Neural cell (in vitro differentiated cells): ENCODE data around the gene RAB11FIP3. TPM values are rescaled to one million over a fixed set of nuclear protein-coding genes. Genes with fewer than 3 reads are reported as not detected.
A peak's percentile ranks its signal among the peaks of the same experiment; 100 is the strongest.
"Not testable (repeated sequence)": the region's sequence is repeated elsewhere in the genome, so short reads cannot be mapped to it uniquely, and the experiment has no call there.

ENCODE experiments used
- H2AFZ ChIP-seq: fragments of 200-600, 300-800 bp; sonication (generic), shearing (Covaris generic); 2 replicates; pipeline ENCODE4 v1.6.0; 2014; ENCODE audit warnings: low read depth, mild to moderate bottlenecking, antibody characterized with exemption, low read length, moderate library complexity
- H3F3A ChIP-seq: fragments of 200-600 bp; shearing (Covaris generic); 2 replicates; pipeline ENCODE4 v1.6.1; 2016; ENCODE audit warnings: mild to moderate bottlenecking, moderate library complexity, mixed read lengths, antibody characterized with exemption, low read length; ENCODE audit not compliant: insufficient read depth, poor library complexity, severe bottlenecking
- H3K27ac ChIP-seq: fragments of 200-600, 300-800 bp; sonication (generic), shearing (Covaris generic); 2 replicates; pipeline ENCODE4 v1.5.1; 2014; ENCODE audit warnings: mild to moderate bottlenecking, low read length, moderate library complexity
- H3K27me3 ChIP-seq: fragments of 300-800, 200-600 bp; sonication (generic), shearing (Covaris generic); 2 replicates; pipeline ENCODE4 v1.6.0; 2014; ENCODE audit warnings: mild to moderate bottlenecking, low read depth, low read length, moderate library complexity; ENCODE audit not compliant: insufficient read depth
- H3K36me3 ChIP-seq: fragments of 300-800, 200-600 bp; sonication (generic), shearing (Covaris generic); 2 replicates; pipeline ENCODE4 v1.5.1; 2014; ENCODE audit warnings: mild to moderate bottlenecking, antibody characterized with exemption, low read length, moderate library complexity; ENCODE audit not compliant: insufficient read depth
- H3K4me2 ChIP-seq: fragments of 300-800, 200-600 bp; sonication (generic), shearing (Covaris generic); 2 replicates; pipeline ENCODE4 v1.6.0; 2014; ENCODE audit warnings: mild to moderate bottlenecking, low read length
- H3K4me3 ChIP-seq: fragments of 300-800, 200-600 bp; sonication (generic), shearing (Covaris generic); 2 replicates; pipeline ENCODE4 v1.5.1; 2014; ENCODE audit warnings: mild to moderate bottlenecking, low read length, moderate library complexity
- H3K79me2 ChIP-seq: fragments of 200-600 bp; shearing (Covaris generic); replicated peaks from 2 replicates; pipeline ENCODE4 v1.6.0; 2014; ENCODE audit warnings: mild to moderate bottlenecking, low read length, moderate library complexity; ENCODE audit not compliant: insufficient read depth
- H3K9ac ChIP-seq: fragments of 300-800, 200-600 bp; sonication (generic), shearing (Covaris generic); 2 replicates; pipeline ENCODE4 v1.6.1; 2016; ENCODE audit warnings: mild to moderate bottlenecking, low read length, mixed read lengths
- H3K9me2 ChIP-seq: fragments of 200-600 bp; shearing (Covaris generic); 2 replicates; pipeline ENCODE4 v1.6.1; 2016; ENCODE audit warnings: mild to moderate bottlenecking, low read length, mixed read lengths; ENCODE audit not compliant: insufficient read depth
- H3K9me3 ChIP-seq: fragments of 200-600, 300-800 bp; sonication (generic), shearing (Covaris generic); 2 replicates; pipeline ENCODE4 v1.6.1; 2016; ENCODE audit warnings: mild to moderate bottlenecking, mixed run types, low read length, moderate library complexity, mixed read lengths
- H4K20me1 ChIP-seq: fragments of 200-600 bp; shearing (Covaris generic); 2 replicates; pipeline ENCODE4 v1.6.1; 2016; ENCODE audit warnings: mild to moderate bottlenecking, mixed run types; ENCODE audit not compliant: insufficient read depth
- EP300 ChIP-seq: fragments of 450-650 bp; conservative IDR thresholded peaks from 2 replicates; pipeline ENCODE4 v1.6.1; 2014; ENCODE audit warnings: antibody characterized with exemption, mild to moderate bottlenecking, moderate library complexity; ENCODE audit not compliant: poor library complexity, severe bottlenecking
- EZH2 ChIP-seq: fragments of 200-600, 300-800 bp; shearing (Covaris generic), sonication (generic); IDR thresholded peaks from 2 replicates; pipeline ENCODE4 v1.6.1; 2014; ENCODE audit warnings: antibody characterized with exemption, low read length, borderline replicate concordance, mild to moderate bottlenecking; ENCODE audit not compliant: insufficient read depth, poor library complexity, severe bottlenecking
- MXI1 ChIP-seq: fragments of 450-650 bp; conservative IDR thresholded peaks from 2 replicates; pipeline ENCODE4 v1.6.1; 2014; ENCODE audit warnings: antibody characterized with exemption, mild to moderate bottlenecking; ENCODE audit not compliant: poor library complexity, severe bottlenecking
- POLR2AphosphoS5 ChIP-seq: IDR thresholded peaks from 2 replicates; pipeline ENCODE4 v1.6.1; 2012
- RAD21 ChIP-seq: fragments of 450-650 bp; conservative IDR thresholded peaks from 2 replicates; pipeline ENCODE4 v1.6.1; 2014; ENCODE audit warnings: antibody characterized with exemption, mild to moderate bottlenecking, moderate library complexity
- REST ChIP-seq: IDR thresholded peaks from 2 replicates; pipeline ENCODE4 v1.6.1; 2012; ENCODE audit warnings: borderline replicate concordance
- SMC3 ChIP-seq: fragments of 450-650 bp; conservative IDR thresholded peaks from 2 replicates; pipeline ENCODE4 v1.6.1; 2014; ENCODE audit warnings: antibody characterized with exemption, mild to moderate bottlenecking, moderate library complexity; ENCODE audit not compliant: poor library complexity
- TAF1 ChIP-seq: IDR thresholded peaks from 2 replicates; pipeline ENCODE4 v1.6.1; 2012; ENCODE audit warnings: low read depth
- polyA plus RNA-seq: library from polyadenylated mRNA; depleted of rRNA; stranded (reverse); fragments of >200 nt; gene quantifications from 2 replicates; pipeline ENCODE4 v1.2.3, GENCODE V29; 2014
- TF ChIP-seq, protein P1 (sequence below): fragments of 450-650 bp; IDR thresholded peaks from 2 replicates; pipeline ENCODE4 v1.5.1; 2014; ENCODE audit warnings: antibody characterized with exemption, mild to moderate bottlenecking, moderate library complexity; ENCODE audit not compliant: poor library complexity, severe bottlenecking

The RAB11FIP3 gene
- polyA plus RNA-seq, 1 donor from 2014 or later, result 55.0 TPM

DNA sequence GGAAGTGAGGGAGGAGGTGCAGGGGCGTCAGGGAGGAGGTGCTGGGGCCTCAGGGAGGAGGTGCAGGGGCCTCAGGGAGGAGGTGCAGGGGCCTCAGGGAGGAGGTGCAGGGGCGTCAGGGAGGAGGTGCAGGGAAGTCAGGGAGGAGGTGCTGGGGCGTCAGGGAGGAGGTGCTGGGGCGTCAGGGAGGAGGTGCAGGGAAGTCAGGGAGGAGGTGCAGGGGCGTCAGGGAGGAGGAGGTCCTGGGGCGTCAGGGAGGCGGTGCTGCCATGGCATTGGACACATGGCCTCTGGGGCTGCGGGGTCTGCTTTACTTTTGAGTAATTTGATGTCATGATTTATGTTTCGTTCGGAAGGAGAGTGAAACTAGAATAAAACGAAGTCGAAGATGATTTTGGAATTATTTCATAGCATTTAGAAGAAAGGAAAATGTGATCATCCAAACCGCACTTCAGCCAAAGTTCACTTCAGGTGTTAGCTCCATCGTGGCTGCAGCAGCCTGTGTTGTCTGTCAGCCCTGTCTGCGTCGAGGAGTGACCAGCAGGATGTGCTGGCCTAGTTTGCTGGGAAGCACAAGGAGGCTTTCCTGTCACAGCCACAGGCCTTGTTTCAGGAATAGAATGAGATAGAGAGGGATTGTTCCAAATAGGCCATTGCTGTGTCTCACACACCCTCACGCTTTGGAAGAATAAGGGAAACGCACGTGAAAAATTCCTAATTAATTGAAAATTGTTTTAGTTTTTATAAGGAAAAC, 42.8 kb downstream of the RAB11FIP3 start:
- H3K4me2 ChIP-seq, result no peak overlapping the region
- no peak overlapping the region for H3K4me3 ChIP-seq
- H3K9me3 ChIP-seq, result no peaks in the 10 kb centered on the region
- no peak overlapping the region for H3K9ac ChIP-seq
- H3K79me2 ChIP-seq, result peaks cover 19% of the 10 kb centered on the region
- no peaks in the 10 kb centered on the region for H3K27me3 ChIP-seq
- TF ChIP-seq REST (no peak), POLR2AphosphoS5 (no peak), MXI1 (no peak), EP300 (no peak), SMC3 (no peak), EZH2 (no peak), TAF1 (no peak), RAD21 (no peak)
- TF ChIP-seq, protein P1, sequence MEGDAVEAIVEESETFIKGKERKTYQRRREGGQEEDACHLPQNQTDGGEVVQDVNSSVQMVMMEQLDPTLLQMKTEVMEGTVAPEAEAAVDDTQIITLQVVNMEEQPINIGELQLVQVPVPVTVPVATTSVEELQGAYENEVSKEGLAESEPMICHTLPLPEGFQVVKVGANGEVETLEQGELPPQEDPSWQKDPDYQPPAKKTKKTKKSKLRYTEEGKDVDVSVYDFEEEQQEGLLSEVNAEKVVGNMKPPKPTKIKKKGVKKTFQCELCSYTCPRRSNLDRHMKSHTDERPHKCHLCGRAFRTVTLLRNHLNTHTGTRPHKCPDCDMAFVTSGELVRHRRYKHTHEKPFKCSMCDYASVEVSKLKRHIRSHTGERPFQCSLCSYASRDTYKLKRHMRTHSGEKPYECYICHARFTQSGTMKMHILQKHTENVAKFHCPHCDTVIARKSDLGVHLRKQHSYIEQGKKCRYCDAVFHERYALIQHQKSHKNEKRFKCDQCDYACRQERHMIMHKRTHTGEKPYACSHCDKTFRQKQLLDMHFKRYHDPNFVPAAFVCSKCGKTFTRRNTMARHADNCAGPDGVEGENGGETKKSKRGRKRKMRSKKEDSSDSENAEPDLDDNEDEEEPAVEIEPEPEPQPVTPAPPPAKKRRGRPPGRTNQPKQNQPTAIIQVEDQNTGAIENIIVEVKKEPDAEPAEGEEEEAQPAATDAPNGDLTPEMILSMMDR, result no peak
- no peaks in the 10 kb centered on the region for H3F3A ChIP-seq
- no peaks in the 10 kb centered on the region for H4K20me1 ChIP-seq
- no peak overlapping the region for H3K27ac ChIP-seq
- no peaks in the 10 kb centered on the region for H3K36me3 ChIP-seq
- H2AFZ ChIP-seq, result no peak overlapping the region
- no peaks in the 10 kb centered on the region for H3K9me2 ChIP-seq

DNA sequence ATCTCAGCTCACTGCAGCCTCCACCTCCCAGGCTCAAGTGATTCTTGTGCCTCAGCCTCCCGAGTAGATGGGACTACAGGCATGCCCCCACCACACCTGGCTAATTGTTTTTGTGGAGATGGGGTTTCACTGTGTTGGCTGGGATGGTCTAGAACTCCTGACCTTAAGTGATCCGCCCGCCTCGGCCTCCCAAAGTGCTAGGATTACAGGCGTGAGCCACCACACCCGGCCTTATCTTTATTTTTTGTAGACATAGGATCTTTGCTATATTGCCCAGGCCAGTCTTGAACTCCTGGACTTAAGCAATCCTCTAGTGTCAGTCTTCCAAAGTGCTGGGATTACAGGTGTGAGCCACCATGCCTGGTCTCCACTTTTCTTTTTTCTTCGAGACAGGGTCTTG, 44.0 kb downstream of the RAB11FIP3 start:
- Histone ChIP-seq H3K27ac (peak overlapping the region; percentile 55), H3K79me2 (peaks cover 21% of the 10 kb centered on the region)
- H2AFZ ChIP-seq, H3K27me3 ChIP-seq, H4K20me1 ChIP-seq, H3K4me3 ChIP-seq, H3K9me2 ChIP-seq, H3K9me3 ChIP-seq, H3K9ac ChIP-seq, H3F3A ChIP-seq, H3K4me2 ChIP-seq, H3K36me3 ChIP-seq: not testable (repeated sequence)

DNA sequence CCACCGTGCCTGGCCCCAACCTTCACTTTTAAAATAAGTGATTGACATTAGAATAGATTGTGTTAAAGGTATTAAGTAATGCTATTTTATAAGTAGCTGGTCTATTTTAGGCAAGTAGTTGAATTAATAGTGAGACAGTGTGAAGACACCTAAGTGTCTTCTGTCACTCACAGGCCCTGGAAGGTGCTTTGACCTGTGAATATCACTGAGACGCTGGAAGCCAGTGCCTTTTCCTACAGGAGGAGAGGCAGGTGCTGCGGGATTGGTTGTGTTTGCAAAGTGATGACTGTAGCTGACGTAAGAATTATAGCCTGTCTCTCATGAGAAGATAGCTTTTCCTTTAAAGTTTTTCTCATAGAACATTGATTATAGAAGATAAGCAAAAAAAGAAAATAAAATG, 45.0 kb downstream of the RAB11FIP3 start:
- H3K27ac ChIP-seq, result peak overlapping the region; percentile 55
- no peaks in the 10 kb centered on the region for H3F3A ChIP-seq
- no peaks in the 10 kb centered on the region for H3K9me3 ChIP-seq
- H3K36me3 ChIP-seq, result no peaks in the 10 kb centered on the region
- H3K9ac ChIP-seq, result peak overlapping the region; percentile 34
- no peak overlapping the region for H2AFZ ChIP-seq
- peaks cover 27% of the 10 kb centered on the region for H3K79me2 ChIP-seq
- peak overlapping the region; percentile 11 for H3K4me2 ChIP-seq
- peak overlapping the region; percentile 48 for H3K4me3 ChIP-seq
- TF ChIP-seq REST (no peak), MXI1 (no peak), EP300 (peak; percentile 14), POLR2AphosphoS5 (no peak), TAF1 (no peak)
- H3K9me2 ChIP-seq, result no peaks in the 10 kb centered on the region
- no peaks in the 10 kb centered on the region for H3K27me3 ChIP-seq
- no peaks in the 10 kb centered on the region for H4K20me1 ChIP-seq
